Measurements from ENCODE around the gene KIAA1191.

GRCh38 chr5:176391479-176391878, 29.9 kb upstream of the KIAA1191 start:
- TF ChIP-seq CTCF (IDR thresholded peaks at IDR 0.05 in 4 of 5, conservative IDR thresholded peaks at IDR 0.05 in 1 of 5) (no peak), POLR2A (IDR thresholded peaks at IDR 0.05) (no peak)

All from gastrocnemius medialis (tissue), 4 donors.